Thoracic aorta (tissue), 2 donors: ENCODE results near the gene ADAMTS17. TPM values are rescaled to one million over a fixed set of nuclear protein-coding genes. Genes with fewer than 3 reads are reported as not detected.

Source experiments
- ATAC-seq: fragments of 150-250 bp; one replicate; pipeline ENCODE4 v1.8.0; 2017; ENCODE audit warnings: low read depth; ENCODE audit not compliant: insufficient number of reproducible peaks, low FRiP score
- DNase-seq: peaks from one replicate; pipeline ENCODE4 v3.0.0-alpha.2; 2020; ENCODE audit warnings: low spot score
- H3K27ac ChIP-seq, 2 donors: fragments of 200-600 bp; sonication (generic); 1 replicate in 1 of 2; 2 replicates in 1 of 2; pipeline ENCODE4 v1.5.1; 2016; ENCODE audit warnings: mild to moderate bottlenecking in 2 of 2, moderate library complexity in 2 of 2
- H3K27me3 ChIP-seq: fragments of 200-600 bp; sonication (generic); replicated peaks from 2 replicates; pipeline ENCODE4 v1.6.0; 2016; ENCODE audit warnings: mild to moderate bottlenecking; ENCODE audit not compliant: insufficient read depth
- H3K36me3 ChIP-seq: fragments of 200-600 bp; sonication (generic); one replicate; pipeline ENCODE4 v1.5.1; 2016
- H3K4me1 ChIP-seq, 2 donors: fragments of 200-600 bp; sonication (generic); 1 replicate in 1 of 2; 2 replicates in 1 of 2; pipeline versions ENCODE4 v1.5.1 to v1.6.0; 2016; ENCODE audit warnings: low read depth in 2 of 2, mild to moderate bottlenecking in 1 of 2; ENCODE audit not compliant: control insufficient read depth in 1 of 2
- H3K4me3 ChIP-seq: fragments of 200-600 bp; sonication (generic); 2 replicates; pipeline ENCODE4 v1.5.1; 2016; ENCODE audit warnings: mild to moderate bottlenecking
- H3K9me3 ChIP-seq: fragments of 200-600 bp; sonication (generic); 2 replicates; pipeline ENCODE4 v1.5.1; 2016
- CTCF ChIP-seq: fragments of 200-600 bp; sonication (generic); IDR thresholded peaks from one replicate; pipeline ENCODE4 v1.5.1; 2019; ENCODE audit warnings: antibody characterized with exemption
- total RNA-seq, 2 donors: library from RNA; depleted of rRNA; stranded (reverse); fragments of >200 nt; gene quantifications; one replicate each; pipeline versions ENCODE4 v1.1.0 to v1.2.3, GENCODE V29; 2016

Gene ADAMTS17
- total RNA-seq, 2 donors from 2014 or later = 2.8 to 8.1 TPM

- Histone ChIP-seq H3K4me3 (no peak overlapping the region), H3K4me1 (peaks cover 0 to 6% of the 10 kb centered on the region in 2 donors), H3K27ac (no peak overlapping the region), H3K9me3 (no peaks in the 10 kb centered on the region), H3K36me3 (no peaks in the 10 kb centered on the region), H3K27me3 (no peaks in the 10 kb centered on the region)
- ATAC-seq = no peak
- TF ChIP-seq CTCF = no peak
- no peak for DNase-seq
These were observed 49.8 kb downstream of the ADAMTS17 start for GRCh38 chr15:100292010-100292409.

GRCh38 chr15:100291106-100291505, 50.7 kb downstream of the ADAMTS17 start:
- ATAC-seq (no peak), DNase-seq (no peak)
- Histone ChIP-seq H3K27me3 (no peaks in the 10 kb centered on the region), H3K27ac (no peak overlapping the region), H3K4me1 (no peaks in the 10 kb centered on the region), H3K9me3 (no peaks in the 10 kb centered on the region), H3K36me3 (no peaks in the 10 kb centered on the region), H3K4me3 (no peak overlapping the region)
- TF ChIP-seq CTCF = no peak

- ATAC-seq (no peak), DNase-seq (no peak)
- H3K4me1 ChIP-seq = no peaks in the 10 kb centered on the region
- H3K9me3 ChIP-seq = no peaks in the 10 kb centered on the region
- no peaks in the 10 kb centered on the region for H3K27me3 ChIP-seq
- H3K4me3 ChIP-seq = no peak overlapping the region
- H3K36me3 ChIP-seq = no peaks in the 10 kb centered on the region
- H3K27ac ChIP-seq = no peak overlapping the region
- no peak for TF ChIP-seq CTCF
These were observed 56.0 kb downstream of the ADAMTS17 start for GRCh38 chr15:100285641-100286295.

GRCh38 chr15:100284701-100285100, 57.1 kb downstream of the ADAMTS17 start:
- H3K27me3 ChIP-seq = no peaks in the 10 kb centered on the region
- H3K36me3 ChIP-seq = no peaks in the 10 kb centered on the region
- peaks cover 3 to 6% of the 10 kb centered on the region in 2 donors for H3K4me1 ChIP-seq
- H3K4me3 ChIP-seq = no peak overlapping the region
- TF ChIP-seq CTCF = no peak
- DNase-seq = no peak
- no peaks in the 10 kb centered on the region for H3K9me3 ChIP-seq
- ATAC-seq = no peak
- no peak overlapping the region for H3K27ac ChIP-seq

- ATAC-seq = no peak
- H3K27ac ChIP-seq = no peak overlapping the region
These were observed 57.6 kb downstream of the ADAMTS17 start for GRCh38 chr15:100284191-100284590.

More at GRCh38 chr15:100284191-100284590, 57.6 kb downstream of the ADAMTS17 start:
- no peak for DNase-seq
- no peak for TF ChIP-seq CTCF
- Histone ChIP-seq H3K36me3 (no peaks in the 10 kb centered on the region), H3K9me3 (no peaks in the 10 kb centered on the region), H3K4me1 (peaks cover 5 to 11% of the 10 kb centered on the region in 2 donors), H3K4me3 (no peak overlapping the region), H3K27me3 (no peaks in the 10 kb centered on the region)
